HG03066 (cell line): ENCODE measurements around the gene CLDN18.

ENCODE experiments used
- ATAC-seq: cut with Tn5 transposase; IDR thresholded peaks from one replicate; pipeline ENCODE4 v1.9.1; 2021; ENCODE audit warnings: low read depth; ENCODE audit not compliant: unreplicated experiment

Gene CLDN18

GRCh38 chr3:138009476-138010272 is at the start of gene CLDN18:
CLDN18 (plus strand) TSS chr3:138010165; CDS start chr3:138010226, 61 bp downstream.
- no peak for ATAC-seq

GRCh38 chr3:137962251-137962650 is 47.7 kb upstream of the CLDN18 start:
- ATAC-seq: no peak

- no peak for ATAC-seq
These were observed 46.5 kb upstream of the CLDN18 start for GRCh38 chr3:137963463-137963862.

GRCh38 chr3:137970914-137971831 is 38.8 kb upstream of the CLDN18 start:
- ATAC-seq: peak; percentile 95

- no peak for ATAC-seq
These were observed 37.6 kb upstream of the CLDN18 start for GRCh38 chr3:137972396-137972795.

- no peak for ATAC-seq
These were observed 31.6 kb upstream of the CLDN18 start for GRCh38 chr3:137978328-137978727.

GRCh38 chr3:137987723-137988122 is 22.2 kb upstream of the CLDN18 start:
- peak; percentile 25 for ATAC-seq

GRCh38 chr3:137988152-137988551 is 21.8 kb upstream of the CLDN18 start:
- peak; percentile 78 for ATAC-seq

GRCh38 chr3:137988982-137989381 is 21.0 kb upstream of the CLDN18 start:
- peak; percentile 48 for ATAC-seq

- ATAC-seq: no peak
These were observed 19.5 kb upstream of the CLDN18 start for GRCh38 chr3:137990427-137990826.

GRCh38 chr3:137992592-137992991 is 17.4 kb upstream of the CLDN18 start:
- no peak for ATAC-seq

GRCh38 chr3:137998121-137999042 is 11.6 kb upstream of the CLDN18 start:
- no peak for ATAC-seq

GRCh38 chr3:138003069-138003468 is 6.9 kb upstream of the CLDN18 start:
- ATAC-seq: no peak

- no peak for ATAC-seq
These were observed 4.3 kb upstream of the CLDN18 start for GRCh38 chr3:138005627-138006026.

GRCh38 chr3:138007898-138008297 is 2.1 kb upstream of the CLDN18 start:
- ATAC-seq: no peak

- ATAC-seq: no peak
These were observed 267 bp downstream of the CLDN18 start for GRCh38 chr3:138010273-138010590.

GRCh38 chr3:138011722-138012121 is 1.8 kb downstream of the CLDN18 start:
- no peak for ATAC-seq

GRCh38 chr3:138012526-138012925 is 2.6 kb downstream of the CLDN18 start:
- no peak for ATAC-seq

- ATAC-seq: no peak
These were observed 6.1 kb downstream of the CLDN18 start for GRCh38 chr3:138016065-138016464.

- no peak for ATAC-seq
These were observed 9.5 kb downstream of the CLDN18 start for GRCh38 chr3:138019281-138020069.
